HG02678 (cell line): ENCODE results near the gene LRGUK.
"Not testable (repeated sequence)": the region's sequence is repeated elsewhere in the genome, so short reads cannot be mapped to it uniquely, and the experiment has no call there.

ENCODE experiments used
- ATAC-seq: cut with Tn5 transposase; IDR thresholded peaks from one replicate; pipeline ENCODE4 v1.9.1; 2021; ENCODE audit warnings: mild to moderate bottlenecking, moderate library complexity; ENCODE audit not compliant: unreplicated experiment

Gene LRGUK

DNA sequence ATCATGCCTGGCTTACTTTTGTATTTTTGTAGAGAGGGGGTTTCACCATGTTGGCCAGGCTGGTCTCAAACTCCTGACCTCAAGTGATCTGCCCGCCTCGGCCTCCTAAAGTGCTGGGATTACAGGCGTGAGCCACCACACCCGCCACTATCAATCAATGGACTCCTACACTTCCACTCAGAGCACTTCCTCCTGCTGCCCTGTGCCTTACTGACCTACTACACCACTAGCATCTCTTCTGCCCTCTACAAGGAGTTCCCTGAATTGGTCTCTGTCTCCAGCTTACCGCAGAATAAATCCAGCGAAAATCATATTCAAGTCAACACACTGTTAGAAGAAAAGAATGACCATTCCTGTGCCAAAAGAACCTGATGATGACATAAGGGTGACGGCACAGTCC lies 168.8 kb downstream of the LRGUK start:
- ATAC-seq = not testable (repeated sequence)

DNA sequence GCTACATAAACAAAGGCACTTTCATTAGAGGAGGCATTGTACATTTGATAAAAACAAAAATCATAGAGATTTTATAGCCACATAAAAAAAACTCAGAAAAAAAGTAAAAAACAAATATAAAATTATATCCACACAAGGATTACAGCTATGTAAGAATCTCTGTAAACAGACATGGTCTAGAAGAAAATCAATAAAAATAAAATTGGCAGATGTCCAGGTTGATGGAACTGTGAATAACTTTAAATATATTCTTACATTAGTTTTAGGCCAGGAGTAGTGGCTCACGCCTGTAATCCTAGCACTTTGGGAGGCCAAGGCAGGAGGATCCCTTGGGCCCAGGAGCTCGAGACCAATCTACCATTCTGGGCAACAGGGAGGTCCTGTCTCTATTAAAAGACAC lies 170.3 kb downstream of the LRGUK start:
- no peak for ATAC-seq

DNA sequence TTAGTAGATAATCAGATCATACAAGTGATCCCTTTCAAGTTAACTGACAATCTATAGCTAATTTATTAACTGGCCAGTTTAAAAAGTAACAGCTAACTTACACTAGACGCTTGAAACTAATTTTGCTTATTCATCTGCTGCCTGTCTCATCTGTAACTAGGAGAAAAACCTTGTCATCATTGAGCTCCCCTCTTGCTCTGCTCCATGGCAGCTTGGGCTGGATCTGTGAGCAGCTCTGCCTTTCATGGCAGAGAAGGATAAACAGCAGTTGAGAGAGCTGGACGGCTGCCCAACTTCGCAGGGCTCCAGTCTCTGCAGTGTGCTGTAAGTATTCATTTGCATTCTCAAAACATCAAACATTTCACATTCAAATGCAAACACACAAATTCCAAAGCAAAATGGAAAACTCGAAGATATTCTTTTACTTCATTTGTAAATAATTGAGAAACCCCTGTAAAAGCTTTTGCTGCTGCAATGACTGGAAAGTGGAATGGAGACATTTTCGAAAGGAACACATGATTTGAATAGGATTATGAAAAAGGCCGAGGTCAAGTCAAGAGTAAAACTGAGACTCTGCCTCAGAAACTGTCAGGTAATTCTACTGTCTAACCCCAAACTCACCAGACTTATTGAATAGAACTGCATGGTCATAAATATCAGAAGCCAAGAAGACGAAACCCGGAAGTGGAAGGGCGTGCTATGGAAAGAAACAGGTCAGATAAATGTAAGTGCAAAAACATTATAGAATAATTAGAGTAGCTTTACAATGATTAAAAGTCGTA lies 172.0 kb downstream of the LRGUK start:
- ATAC-seq = peak; percentile 73

DNA sequence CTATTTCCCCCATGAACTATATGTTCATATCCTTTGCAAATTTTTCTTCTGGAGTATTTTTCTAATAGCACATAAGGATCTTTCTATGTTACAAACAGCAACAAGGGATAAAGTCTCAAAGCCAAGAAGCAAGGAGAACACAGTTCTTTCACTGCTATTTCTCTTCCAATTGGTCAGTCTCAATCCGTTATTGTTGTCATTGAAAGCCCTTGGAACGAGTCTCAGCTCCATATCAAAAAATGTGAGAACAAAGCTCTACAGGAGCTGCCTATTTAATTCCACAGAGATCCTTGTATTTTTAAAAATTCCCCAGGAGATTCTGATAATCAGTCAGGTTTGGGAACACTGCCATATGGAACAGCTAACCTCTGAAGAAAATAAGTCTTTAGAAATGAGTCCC lies 173.8 kb downstream of the LRGUK start:
- ATAC-seq = no peak

DNA sequence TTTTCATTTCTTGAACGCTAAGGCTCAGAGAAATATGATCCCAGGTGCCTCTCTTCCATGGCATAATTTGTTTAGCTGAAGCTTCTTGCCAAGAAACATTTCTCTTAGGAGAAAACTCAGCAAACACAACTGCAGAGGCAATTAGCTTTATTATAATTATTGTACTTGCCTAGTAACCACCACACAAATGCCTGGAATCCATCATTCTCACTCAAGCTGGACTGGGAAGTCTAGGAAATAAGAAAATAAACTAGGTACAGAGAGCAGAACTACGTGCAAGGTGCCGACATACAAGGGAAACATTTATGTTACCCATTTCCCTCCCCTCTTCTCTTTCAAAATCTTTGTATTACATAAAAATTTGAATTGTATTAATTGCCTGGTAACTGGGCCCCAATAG lies 174.5 kb downstream of the LRGUK start:
- no peak for ATAC-seq

DNA sequence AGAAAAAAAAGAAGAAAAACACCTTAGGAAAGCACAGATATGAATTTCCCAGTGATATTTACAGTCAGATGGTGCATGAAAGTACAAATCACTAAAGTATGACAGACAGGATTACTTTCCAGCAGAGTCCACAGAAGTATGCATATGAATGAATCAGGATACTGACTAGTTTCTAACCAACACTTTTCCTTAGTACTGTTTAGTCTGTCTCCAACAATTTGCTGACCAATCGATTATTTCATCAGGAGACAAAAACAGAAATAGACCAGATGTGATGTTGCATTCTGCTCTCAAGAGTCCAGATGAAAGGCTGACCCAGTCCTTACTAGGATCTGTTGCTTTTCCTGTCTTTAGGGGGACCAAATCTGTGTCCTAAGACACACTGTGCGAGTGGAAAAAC lies 175.0 kb downstream of the LRGUK start:
- no peak for ATAC-seq

DNA sequence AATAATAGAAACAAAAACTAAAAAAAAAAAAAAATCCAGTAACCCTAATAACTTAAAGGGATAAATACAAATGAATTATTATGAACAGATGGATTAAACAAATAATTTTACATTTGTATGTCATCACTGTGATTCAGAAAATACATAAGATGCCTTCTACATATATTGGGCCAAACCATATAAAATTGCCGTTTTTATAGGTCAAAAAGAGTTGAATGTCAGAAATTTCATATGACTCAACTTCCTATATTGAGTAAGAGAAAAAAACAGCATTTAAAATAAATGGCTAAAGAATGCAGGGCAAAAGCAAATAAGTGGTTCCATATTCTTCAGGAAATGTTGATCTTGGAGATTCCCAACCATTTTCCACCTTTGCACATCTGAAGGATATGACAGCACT lies 180.2 kb downstream of the LRGUK start:
- no peak for ATAC-seq

DNA sequence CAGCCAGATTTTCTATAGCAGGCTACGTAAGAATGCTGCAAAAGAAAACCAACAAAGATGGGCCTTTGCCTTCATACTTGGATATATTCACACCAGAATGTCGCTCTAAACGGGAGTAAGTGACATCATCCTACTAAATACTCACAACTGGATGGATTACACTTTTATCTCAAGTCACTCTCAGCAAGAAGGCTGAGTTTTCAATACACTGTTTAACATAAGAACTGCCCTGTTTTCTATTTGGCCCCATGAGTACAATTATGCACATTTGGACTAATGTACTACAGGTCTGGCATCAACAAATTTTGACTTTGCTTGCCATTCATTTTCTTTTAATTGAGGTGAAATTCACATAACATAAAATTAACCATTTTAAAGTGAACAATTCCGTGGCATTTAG lies 181.4 kb downstream of the LRGUK start:
- no peak for ATAC-seq

DNA sequence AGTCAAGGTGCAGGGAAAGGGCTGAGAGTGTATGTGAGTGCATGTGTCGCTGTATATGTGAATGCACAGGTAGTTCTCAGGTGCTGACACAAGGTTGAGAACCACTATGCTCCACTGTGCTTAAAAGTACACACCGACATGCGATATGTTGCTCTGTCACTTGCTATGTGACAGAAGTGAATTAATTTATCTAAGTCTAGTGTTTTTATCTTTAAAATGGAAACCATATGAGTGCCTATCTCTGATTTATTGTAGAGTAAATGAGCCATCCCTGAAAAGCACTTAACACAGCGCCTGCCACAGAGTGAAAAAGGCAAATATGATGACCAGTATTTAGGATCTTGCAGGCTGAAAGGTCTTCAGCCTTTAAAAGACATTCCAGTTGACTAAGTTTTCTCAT lies 184.7 kb downstream of the LRGUK start:
- no peak for ATAC-seq

DNA sequence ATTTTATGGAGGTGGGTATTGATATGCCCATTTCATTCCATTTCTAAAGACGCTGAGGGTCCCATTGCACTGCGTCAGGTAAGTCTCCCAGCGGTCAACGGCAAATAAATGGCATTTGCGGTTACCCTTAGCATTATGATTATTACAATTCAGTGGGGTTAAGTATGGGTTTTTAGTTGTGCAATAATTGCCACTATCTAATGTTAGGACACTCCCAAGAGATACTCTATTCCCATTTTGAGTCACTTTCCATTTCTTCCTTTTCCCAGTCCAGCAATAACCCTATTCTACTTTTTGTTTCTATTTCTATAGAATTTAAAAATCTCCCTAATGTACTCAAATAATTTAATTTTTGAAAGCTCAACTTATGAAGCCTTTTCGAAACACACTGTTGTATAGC lies 185.6 kb downstream of the LRGUK start:
- no peak for ATAC-seq

DNA sequence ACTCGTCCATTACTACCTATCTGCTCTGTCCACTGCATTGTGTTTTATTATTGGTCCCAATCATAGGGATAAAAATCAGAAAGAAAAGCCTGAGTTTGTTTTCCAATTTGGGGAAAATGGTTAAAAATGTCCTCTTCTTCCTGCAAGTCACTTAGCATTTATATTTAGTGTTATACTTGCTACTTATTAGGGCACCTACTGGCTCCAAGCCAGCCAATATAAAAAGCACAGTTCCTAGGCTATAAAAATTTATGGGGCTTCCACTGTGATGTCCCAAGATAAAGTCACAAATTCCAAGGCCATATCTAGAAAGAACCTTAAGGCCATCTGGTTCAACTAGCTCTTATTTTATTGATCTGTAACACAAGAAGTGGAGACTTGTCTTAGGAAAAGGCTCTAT lies 186.4 kb downstream of the LRGUK start:
- no peak for ATAC-seq
